ENCODE results near the gene PRKAG3. TPM values are rescaled to one million over a fixed set of nuclear protein-coding genes. Genes with fewer than 3 reads are reported as not detected.
A peak's percentile ranks its signal among the peaks of the same experiment; 100 is the strongest.

The PRKAG3 gene
- total and polyA plus RNA-seq, 8 donors = 0.08 TPM; not detected in 7

DNA sequence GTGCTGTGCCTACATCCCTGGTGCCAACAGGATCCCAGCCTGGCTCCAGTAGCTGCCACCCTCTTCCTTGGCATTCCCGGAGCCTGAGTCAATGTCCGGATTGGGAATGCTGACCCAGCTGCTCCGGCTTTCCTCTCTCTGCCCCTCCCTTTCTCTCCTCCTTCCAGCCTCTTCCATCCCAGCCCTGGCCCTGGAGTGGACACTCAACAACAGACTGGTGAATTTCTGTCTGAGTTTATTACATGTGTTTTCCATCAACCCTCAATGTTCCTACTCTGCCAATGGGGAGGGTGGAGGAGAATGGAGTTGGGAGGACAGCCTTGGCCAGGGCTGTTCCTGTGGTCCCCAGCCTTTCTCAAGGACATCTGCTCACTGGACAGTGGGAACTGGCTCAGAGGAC lies 917 bp upstream of the PRKAG3 start:
- no peak for DNase-seq
- no peaks in the 10 kb centered on the region for H3K36me3 ChIP-seq
- H3K27me3 ChIP-seq = peaks cover 0 to 67% of the 10 kb centered on the region in 2 donors
- intact Hi-C loops (cut with DNase I) = no loop called here
- H3K9me3 ChIP-seq = peaks cover 0 to 8% of the 10 kb centered on the region in 2 donors
- H3K4me3 ChIP-seq = no peak overlapping the region
- TF ChIP-seq, protein P1, sequence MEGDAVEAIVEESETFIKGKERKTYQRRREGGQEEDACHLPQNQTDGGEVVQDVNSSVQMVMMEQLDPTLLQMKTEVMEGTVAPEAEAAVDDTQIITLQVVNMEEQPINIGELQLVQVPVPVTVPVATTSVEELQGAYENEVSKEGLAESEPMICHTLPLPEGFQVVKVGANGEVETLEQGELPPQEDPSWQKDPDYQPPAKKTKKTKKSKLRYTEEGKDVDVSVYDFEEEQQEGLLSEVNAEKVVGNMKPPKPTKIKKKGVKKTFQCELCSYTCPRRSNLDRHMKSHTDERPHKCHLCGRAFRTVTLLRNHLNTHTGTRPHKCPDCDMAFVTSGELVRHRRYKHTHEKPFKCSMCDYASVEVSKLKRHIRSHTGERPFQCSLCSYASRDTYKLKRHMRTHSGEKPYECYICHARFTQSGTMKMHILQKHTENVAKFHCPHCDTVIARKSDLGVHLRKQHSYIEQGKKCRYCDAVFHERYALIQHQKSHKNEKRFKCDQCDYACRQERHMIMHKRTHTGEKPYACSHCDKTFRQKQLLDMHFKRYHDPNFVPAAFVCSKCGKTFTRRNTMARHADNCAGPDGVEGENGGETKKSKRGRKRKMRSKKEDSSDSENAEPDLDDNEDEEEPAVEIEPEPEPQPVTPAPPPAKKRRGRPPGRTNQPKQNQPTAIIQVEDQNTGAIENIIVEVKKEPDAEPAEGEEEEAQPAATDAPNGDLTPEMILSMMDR (IDR thresholded peaks at IDR 0.05) = no peak
- ATAC-seq = peak; percentile 46
- no peak overlapping the region for H3K27ac ChIP-seq
- no peaks in the 10 kb centered on the region for H3K4me1 ChIP-seq

DNA sequence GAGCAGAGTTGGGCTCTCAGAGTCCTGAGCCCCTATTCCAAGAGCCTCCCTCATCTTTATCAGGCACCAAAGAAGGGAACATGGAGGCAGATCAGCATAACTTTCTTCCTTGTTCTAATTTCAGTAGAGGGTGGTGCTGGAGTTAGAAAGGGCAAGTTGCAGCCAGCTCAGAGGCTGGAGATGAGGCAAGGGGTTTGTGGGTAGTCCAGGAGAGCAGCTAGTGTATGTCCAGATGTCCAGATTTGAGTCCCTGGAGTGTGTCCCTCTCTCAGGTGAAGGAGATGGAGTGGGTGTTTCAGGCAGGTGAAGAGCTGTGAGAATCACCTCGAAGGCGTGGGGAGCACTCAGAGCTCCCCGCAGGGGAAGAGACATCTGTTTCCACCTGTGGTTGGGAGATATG lies 478 bp upstream of the PRKAG3 start:
- Histone ChIP-seq H3K27ac (no peak overlapping the region), H3K9me3 (peaks cover 0 to 4% of the 10 kb centered on the region in 2 donors), H3K4me1 (no peaks in the 10 kb centered on the region), H3K36me3 (no peaks in the 10 kb centered on the region), H3K27me3 (peaks cover 0 to 71% of the 10 kb centered on the region in 2 donors), H3K4me3 (no peak overlapping the region)
- intact Hi-C loops (cut with DNase I) = no loop called here
- TF ChIP-seq, protein P1 (IDR thresholded peaks at IDR 0.05) = no peak
- ATAC-seq (no peak), DNase-seq (no peak)

DNA sequence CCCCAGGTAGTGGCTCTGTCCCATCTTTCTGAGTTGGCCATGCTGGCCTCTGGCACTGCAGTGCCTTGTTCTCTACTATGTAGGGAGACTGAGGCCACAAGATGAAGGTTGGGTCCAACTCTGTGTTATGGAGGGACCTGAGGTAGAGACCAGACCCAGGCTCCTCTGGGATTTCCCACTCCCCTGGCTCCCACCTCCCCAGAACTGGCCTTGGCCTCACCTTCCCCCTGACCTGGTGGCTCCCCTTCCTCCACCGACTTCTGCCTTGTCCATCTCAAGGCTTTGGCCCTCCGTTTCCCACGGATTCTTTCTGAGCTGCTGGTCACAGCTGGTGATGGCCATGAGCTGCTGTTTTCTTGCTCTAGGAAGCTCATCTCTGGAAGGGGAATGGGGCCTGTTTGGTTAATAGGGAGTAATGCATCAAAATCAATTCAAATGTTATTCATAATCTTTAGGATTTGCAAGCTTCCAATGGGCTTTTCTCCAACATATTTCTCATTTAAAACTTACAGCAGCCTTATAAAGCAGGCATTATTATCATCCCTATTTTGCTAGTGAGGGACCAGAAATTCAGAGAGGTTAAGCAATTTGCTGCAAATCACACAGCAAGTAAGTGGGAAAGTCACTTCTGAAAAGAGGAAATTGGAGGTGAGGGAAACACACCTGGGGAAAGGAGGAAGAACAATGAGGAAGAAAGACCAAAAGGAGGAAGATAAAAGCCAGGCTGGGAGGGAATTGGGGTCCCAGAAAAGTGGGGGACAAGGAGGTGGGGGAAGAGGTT lies 887 bp downstream of the PRKAG3 start:
- ATAC-seq (no peak), DNase-seq (no peak)
- Histone ChIP-seq H3K36me3 (no peaks in the 10 kb centered on the region), H3K4me1 (no peaks in the 10 kb centered on the region), H3K27me3 (peaks cover 0 to 59% of the 10 kb centered on the region in 2 donors), H3K27ac (no peak overlapping the region), H3K9me3 (no peaks in the 10 kb centered on the region), H3K4me3 (no peak overlapping the region)
- TF ChIP-seq, protein P1 (IDR thresholded peaks at IDR 0.05) = no peak
- intact Hi-C loops (cut with DNase I) = no loop called here

DNA sequence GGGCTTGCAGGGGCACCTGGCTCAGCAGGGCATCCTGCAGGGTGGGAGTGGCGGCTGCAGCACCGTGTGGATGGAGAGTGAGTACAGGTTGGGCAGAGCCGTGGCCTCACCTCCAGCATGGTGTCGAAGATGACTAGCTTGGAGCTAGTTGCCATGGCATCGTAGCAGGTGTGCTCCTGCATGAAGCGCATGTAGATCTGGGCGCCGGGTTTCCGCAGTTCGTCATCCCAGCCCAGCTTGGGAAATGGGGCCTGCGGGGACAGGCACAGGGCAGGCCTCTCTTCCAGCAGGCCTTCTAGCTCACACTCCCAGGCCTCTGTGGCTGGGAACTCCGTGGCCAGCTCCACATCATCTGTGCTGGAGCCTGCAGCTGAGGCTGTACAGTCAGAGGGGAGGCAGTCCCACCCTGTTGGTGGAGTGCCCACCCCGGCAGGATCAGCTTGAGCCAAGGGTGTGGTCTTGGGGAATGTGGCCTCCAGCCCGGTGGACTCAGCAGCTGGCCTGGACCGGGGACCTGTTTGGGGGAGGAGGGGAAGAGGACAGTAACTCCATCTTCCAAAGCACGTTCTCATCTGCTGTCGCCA lies 1.6 kb downstream of the PRKAG3 start:
- intact Hi-C loops (cut with DNase I) = no loop called here
- H3K9me3 ChIP-seq = no peaks in the 10 kb centered on the region
- no peak overlapping the region for H3K4me3 ChIP-seq
- no peak for DNase-seq
- TF ChIP-seq, protein P1 (IDR thresholded peaks at IDR 0.05) = no peak
- peaks cover 0 to 57% of the 10 kb centered on the region in 2 donors for H3K27me3 ChIP-seq
- ATAC-seq = no peak
- no peaks in the 10 kb centered on the region for H3K36me3 ChIP-seq
- no peak overlapping the region for H3K27ac ChIP-seq
- no peaks in the 10 kb centered on the region for H3K4me1 ChIP-seq

DNA sequence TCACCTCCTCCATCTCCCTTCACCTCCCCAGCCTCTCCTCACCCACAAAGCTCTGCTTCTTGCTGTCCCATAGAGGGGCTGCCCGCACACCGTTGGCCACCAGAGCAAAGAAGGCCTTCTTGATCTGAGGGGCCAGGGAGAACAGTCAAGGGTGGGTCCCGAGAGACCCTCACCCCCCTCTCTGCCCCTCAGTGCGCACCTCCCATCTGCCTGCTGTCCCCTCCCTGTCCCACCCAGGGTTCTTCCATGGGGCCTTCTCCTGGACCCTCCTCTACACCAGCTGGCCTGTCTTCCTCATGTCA lies 3.2 kb downstream of the PRKAG3 start:
- DNase-seq (no peak), ATAC-seq (no peak)
- H3K4me1 ChIP-seq = no peaks in the 10 kb centered on the region
- peaks cover 0 to 44% of the 10 kb centered on the region in 2 donors for H3K27me3 ChIP-seq
- no peak overlapping the region for H3K27ac ChIP-seq
- no peak overlapping the region for H3K4me3 ChIP-seq
- no peaks in the 10 kb centered on the region for H3K9me3 ChIP-seq
- intact Hi-C loops (cut with DNase I) = no loop called here
- no peaks in the 10 kb centered on the region for H3K36me3 ChIP-seq
- TF ChIP-seq, protein P1 (IDR thresholded peaks at IDR 0.05) = no peak

All from left lung (tissue), 10 donors.